Measurements from ENCODE around the gene ZNF277.
"Not testable (repeated sequence)": the region's sequence is repeated elsewhere in the genome, so short reads cannot be mapped to it uniquely, and the experiment has no call there.

ZNF277 gene

GRCh38 chr7:112212571-112212970 is 6.1 kb downstream of the ZNF277 start:
- ATAC-seq = no peak

GRCh38 chr7:112213735-112214134 is 7.2 kb downstream of the ZNF277 start:
- ATAC-seq = peak; percentile 59 to 76

GRCh38 chr7:112214268-112214667 is 7.8 kb downstream of the ZNF277 start:
- peak in 1 of 2 donors; percentile 30 for ATAC-seq

- no peak for ATAC-seq
Observed at GRCh38 chr7:112214883-112215282, 8.4 kb downstream of the ZNF277 start.

- no peak for ATAC-seq
Observed at GRCh38 chr7:112215787-112216186, 9.3 kb downstream of the ZNF277 start.

- ATAC-seq = no peak
Observed at GRCh38 chr7:112220877-112221434, 14.5 kb downstream of the ZNF277 start.

- no peak for ATAC-seq
Observed at GRCh38 chr7:112223310-112223709, 16.8 kb downstream of the ZNF277 start.

GRCh38 chr7:112224186-112224585 is 17.7 kb downstream of the ZNF277 start:
- no peak for ATAC-seq

- ATAC-seq = no peak
Observed at GRCh38 chr7:112225006-112225405, 18.5 kb downstream of the ZNF277 start.

- ATAC-seq = no peak
Observed at GRCh38 chr7:112226701-112227276, 20.3 kb downstream of the ZNF277 start.

- ATAC-seq = no peak
Observed at GRCh38 chr7:112228632-112229031, 22.1 kb downstream of the ZNF277 start.

- ATAC-seq = no peak
Observed at GRCh38 chr7:112232212-112232978, 25.9 kb downstream of the ZNF277 start.

GRCh38 chr7:112233048-112233697 is 26.7 kb downstream of the ZNF277 start:
- no peak for ATAC-seq

- ATAC-seq = no peak
Observed at GRCh38 chr7:112234147-112234546, 27.7 kb downstream of the ZNF277 start.

GRCh38 chr7:112236597-112236996 is 30.1 kb downstream of the ZNF277 start:
- no peak for ATAC-seq

GRCh38 chr7:112238330-112238729 is 31.8 kb downstream of the ZNF277 start:
- ATAC-seq = no peak

- no peak for ATAC-seq
Observed at GRCh38 chr7:112238852-112239610, 32.5 kb downstream of the ZNF277 start.

GRCh38 chr7:112248598-112248997 is 42.1 kb downstream of the ZNF277 start:
- ATAC-seq = no peak

- not testable (repeated sequence) for ATAC-seq
Observed at GRCh38 chr7:112249967-112250366, 43.5 kb downstream of the ZNF277 start.

- no peak for ATAC-seq
Observed at GRCh38 chr7:112252141-112252540, 45.6 kb downstream of the ZNF277 start.

GRCh38 chr7:112252691-112253090 is 46.2 kb downstream of the ZNF277 start:
- no peak for ATAC-seq

GRCh38 chr7:112254156-112254555 is 47.7 kb downstream of the ZNF277 start:
- no peak for ATAC-seq

Data from activated CD4-positive, CD25-positive, alpha-beta regulatory T cell treated with anti-CD3 and anti-CD28 coated beads, Interleukin-2, amount 50 U/mL, for 24 hours (primary cell).